Left hindlimb (tissue), 1 donor: ENCODE data around the gene BASP1.
"Not testable (repeated sequence)": the region's sequence is repeated elsewhere in the genome, so short reads cannot be mapped to it uniquely, and the experiment has no call there.

Source experiments
- DNase-seq: peaks from one replicate; pipeline ENCODE4 v3.0.0-alpha.2; 2018

The BASP1 gene

DNA sequence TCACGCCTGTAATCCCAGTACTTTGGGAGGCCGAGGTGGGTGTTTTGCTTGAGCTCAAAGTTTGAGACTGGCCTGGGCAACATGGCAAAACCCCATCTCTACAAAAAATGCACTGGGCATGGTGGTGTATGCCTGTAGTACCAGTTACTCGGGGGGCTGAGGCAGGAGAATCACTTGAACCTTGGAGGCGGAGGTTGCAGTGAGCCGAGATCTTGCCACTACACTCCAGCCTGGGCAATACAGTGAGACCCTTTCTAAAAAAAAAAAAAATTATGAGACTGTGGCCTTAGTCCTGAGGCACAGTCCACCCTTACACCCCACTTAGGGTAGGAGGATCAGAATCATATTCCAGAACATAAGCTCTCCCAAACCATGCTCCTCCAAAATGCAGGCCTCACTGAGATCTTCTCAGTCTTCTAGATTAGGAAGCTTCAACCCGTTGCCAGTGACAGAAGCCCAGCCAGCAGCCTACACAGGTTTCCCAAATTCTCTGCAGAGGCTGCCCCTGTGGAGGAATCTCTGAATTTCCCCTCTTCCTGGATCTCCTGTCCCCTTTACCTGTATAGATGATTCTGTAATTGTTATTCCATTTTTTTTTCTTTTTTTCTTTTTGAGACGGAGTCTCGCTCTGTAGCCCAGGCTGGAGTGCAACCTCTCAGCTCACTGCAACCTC lies 77.3 kb downstream of the BASP1 start:
- DNase-seq: no peak

DNA sequence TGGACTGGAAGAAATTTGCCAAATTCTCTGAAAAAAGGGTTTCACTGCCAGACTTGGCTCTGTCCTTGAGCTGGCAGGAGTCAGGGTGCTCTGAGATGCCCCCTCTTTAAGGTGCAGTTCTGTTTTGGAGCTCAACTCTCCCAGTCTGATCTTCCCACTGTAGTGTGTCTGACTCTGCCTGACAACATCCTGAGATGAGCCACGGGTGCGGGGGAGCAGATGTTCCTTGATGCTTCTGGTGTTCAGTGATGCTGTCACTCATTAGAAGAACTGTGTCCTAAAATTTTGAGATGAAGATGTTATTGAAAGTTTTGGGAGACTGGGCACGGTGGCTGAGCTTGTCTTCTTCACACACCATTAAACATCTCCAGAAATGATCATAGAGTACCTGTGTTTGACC lies 78.2 kb downstream of the BASP1 start:
- DNase-seq: no peak

DNA sequence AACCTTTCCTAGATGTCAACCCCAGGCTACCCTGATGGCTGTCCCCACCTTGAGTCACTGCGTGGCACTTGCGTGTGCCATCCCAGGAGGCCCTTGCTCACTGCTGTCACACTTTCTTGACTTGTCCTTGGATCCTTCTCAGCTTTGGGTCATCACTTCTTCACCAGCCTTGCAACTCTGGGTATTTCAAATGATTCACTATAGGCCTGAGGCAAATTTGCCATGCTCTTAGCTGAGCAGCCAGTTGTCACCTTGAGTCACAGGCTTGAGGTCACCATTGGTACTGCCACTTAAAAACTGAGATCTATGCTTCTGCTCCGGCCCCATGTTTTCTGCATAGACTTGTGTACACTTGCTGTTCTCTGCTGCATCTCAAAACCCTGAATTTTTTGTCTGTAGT lies 84.7 kb downstream of the BASP1 start:
- DNase-seq: no peak

DNA sequence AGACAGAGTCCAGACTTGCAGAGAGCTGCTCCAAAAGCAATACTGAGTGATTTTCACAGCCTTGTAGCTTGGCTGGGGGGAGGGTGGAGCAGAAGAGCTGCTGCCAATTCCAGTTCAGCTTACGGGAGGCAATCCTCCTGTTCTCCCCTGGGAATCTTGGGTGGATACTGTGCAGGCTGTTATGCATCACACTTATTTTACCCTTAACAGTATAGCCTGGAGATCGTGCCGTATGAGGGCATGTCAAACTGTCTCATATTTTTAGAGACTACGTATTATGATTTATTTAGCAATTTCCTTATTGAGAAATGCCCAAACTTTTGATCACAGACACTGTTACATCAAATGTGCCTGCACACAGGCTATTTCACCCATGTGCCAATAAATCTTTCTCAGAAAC lies 85.2 kb downstream of the BASP1 start:
- DNase-seq: no peak

DNA sequence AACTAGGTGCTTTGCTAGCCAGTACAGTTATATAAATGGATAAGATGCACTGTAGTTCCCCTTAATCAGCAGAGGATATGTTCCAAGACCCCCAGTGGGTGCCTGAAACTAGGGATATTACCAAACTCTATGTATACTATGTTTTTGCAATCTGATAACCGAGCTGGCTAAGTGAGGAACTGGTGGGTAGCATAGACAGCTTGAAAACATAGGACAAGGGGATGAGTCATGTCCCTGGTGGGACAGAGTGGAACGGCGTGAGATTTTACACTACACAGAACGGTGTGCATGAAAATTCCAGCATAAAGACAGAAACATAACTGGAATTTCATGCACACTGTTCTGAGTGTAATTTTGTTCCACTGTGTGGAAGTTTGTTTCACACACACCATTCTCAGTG lies 86.9 kb downstream of the BASP1 start:
- no peak for DNase-seq

DNA sequence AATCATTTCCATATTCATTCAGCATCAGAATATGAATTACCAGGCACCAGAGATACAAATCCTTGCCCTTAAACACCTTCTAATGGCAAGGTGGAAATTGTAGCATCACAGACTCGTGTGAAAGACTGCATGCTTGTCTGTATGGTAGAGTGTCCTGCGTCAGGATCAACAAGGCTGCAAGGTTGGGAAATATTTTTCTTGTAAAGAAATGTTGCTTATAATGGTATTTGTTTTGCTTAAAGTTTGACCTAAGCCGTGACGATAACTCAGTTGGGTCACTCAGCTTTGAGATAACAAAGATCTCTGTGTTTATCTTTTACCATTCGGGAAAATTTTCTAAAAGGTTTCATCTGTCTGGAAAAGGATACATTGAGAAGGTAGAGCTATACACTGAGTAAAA lies 87.6 kb downstream of the BASP1 start:
- DNase-seq: no peak

DNA sequence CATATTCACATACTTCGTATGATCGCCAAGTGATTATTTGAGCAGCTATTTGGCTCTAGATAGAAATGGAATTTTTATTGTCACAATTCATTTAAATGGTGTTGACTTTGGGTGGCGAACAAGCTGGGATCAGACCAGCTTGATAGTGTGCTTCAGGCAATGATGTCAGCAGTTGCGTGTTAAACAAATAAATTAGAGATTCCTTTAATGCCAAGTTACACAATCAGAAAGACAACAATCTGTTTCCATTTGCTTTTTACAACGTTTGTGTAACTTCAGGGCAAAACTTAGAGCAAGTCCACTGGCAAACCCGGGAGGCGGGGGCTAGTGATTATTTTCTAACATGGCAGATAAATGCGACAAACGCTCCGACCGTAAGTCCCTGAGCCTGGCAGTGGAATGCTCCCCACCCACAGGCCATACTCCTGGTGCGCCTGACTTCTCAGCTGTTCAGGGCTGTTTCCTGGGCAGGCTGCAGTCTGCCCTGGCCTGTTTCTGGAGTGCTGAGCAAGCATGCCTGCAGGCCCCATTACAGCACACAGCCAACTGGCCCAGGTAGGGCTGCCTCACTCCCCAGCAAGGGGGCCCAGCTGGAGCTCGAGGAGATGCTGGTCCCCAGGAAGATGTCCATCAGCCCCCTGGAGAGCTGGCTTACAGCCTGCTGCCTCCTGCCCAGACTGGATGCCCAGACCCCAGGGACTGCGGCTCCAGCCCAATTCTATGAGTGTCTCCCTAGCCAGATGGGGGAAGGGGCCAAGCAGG lies 88.7 kb downstream of the BASP1 start:
- DNase-seq: no peak

DNA sequence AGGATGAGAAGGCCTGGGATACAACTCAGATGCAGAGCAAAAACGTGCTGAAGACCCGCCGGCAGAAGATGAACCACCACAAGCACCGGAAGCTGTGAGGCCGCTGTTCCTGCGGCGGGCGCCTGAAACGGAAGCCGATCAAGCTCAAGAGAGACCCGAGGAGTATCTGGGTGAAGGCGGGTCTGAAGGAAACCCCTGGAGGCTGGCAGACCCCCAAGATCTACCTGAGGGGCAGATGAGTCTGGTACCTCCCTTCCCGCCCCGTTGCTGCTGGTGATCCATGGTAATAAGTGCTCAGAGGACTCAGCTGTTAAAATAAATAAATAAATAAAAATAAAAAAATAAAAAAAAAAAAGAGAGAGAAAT lies 89.3 kb downstream of the BASP1 start:
- DNase-seq: no peak

DNA sequence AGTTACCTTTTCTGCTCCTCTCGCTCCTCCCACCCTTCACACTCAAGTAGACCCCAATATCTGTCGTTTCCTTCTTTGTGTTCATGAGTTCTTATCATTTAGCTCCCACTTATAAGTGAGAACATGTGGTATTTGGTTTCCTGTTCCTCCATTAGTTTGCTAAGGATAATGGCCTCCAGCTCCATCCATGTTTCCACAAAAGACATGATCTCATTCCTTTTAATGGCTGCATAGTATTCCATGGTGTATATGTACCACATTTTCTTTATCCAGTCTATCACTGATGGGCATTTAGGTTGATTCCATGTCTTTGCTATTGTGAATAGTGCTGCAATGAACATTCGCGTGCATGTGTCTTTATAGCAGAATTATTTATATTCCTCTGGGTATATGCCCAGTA lies 90.0 kb downstream of the BASP1 start:
- DNase-seq: not testable (repeated sequence)

DNA sequence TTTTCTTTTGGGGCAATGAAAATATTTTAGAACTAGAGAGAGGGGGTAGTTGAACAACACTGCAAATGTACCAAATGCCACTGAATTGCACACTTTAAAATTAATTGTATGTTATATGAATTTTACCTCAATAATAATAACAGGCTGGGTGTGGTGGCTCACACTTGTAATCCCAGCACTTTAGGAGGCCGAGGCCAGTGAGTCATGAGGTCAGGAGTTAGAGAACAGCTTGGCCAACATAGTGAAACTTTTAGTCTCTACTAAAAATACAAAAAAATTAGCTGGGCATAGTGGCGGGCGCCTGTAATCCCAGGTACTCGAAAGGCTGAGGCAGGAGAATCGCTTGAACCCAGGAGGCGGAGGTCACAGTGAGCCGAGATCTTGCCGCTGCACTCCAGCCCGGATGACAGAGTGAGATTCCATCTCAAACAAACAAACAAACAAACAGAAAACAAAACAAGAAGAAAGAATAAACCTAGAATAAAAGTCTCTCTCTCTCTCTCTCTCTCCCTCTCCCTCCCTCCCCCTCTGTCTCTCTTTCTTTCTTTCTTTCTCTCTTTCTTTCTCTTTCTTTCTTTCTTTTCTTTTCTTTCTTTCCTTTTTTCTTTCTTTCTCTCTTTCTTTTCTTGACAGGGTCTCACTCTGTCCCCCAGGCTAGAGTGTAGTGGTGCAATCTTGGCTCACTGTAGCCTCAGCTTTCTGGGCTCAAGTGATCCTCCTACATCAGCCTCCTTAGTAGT lies 91.1 kb downstream of the BASP1 start:
- DNase-seq: no peak

DNA sequence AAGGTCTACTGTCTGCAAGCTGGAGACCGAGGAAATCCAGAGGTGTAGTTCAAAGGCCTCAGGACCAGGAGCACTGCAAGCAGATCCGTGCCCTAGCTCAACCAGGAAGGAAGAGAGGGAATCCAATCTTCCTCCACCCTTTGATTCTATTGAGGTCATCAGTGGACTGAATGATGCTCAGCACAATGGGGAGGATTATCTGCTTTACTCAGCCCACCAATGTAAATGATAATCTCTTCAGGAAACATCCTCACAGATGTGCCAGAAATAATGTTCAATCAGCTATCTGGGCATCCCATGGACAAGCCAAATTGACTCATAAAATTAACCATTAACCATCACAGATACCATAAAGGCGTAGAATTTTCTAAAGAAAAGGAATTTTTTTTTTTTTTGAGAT lies 92.0 kb downstream of the BASP1 start:
- no peak for DNase-seq

DNA sequence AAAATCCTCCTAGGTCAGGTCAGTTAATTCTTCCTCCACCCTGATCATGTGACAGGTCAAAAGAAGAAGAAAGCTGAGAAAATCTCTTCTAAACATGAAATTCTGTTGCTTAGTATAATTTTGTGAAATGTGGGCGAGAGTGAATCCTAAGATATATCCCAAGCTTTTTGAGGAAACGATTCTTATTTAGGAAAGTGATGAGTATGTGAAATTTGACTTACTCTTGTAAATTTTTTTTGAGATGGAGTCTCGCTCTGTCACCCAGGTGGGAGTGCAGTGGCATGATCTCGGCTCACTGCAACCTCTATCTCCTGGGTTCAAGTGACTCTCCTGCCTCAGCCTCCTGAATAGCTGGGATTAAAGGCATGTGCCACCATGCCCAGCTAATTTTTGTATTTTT lies 93.1 kb downstream of the BASP1 start:
- DNase-seq: not testable (repeated sequence)

DNA sequence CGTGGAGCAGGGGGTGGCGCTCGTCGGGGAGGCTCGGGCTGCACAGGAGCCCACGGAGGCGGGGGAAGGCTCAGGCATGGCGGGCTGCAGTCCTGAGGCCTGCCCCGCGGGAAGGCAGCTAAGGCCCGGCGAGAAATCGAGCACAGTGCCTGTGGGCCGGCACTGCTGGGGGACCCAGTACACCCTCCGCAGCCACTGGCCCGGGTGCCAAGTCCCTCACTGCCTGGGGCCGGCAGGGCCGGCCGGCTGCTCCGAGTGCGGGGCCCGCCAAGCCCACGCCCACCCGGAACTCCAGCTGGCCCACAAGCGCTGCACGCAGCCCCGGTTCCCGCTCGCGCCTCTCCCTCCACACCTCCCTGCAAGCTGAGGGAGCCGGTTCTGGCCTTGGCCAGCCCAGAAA lies 94.4 kb downstream of the BASP1 start:
- DNase-seq: not testable (repeated sequence)

DNA sequence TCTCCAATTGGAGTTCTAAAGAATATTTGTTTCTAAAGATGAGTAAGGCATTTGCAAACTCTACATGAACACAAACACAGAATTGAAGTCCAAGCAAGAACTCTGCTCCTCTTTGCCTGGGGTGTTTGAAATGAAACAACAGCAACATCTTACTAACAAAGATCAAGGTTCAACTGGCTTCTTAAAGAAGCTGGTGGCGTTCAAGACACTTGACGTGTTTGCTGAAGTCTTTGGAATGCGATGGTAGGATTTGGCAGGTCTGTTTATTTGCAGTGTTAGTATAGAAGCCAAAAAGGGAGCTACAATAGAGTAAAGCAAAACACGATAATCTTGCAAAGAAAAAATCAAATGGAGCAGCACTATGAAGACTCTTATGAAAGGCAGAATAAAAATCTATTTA lies 94.9 kb downstream of the BASP1 start:
- DNase-seq: no peak

DNA sequence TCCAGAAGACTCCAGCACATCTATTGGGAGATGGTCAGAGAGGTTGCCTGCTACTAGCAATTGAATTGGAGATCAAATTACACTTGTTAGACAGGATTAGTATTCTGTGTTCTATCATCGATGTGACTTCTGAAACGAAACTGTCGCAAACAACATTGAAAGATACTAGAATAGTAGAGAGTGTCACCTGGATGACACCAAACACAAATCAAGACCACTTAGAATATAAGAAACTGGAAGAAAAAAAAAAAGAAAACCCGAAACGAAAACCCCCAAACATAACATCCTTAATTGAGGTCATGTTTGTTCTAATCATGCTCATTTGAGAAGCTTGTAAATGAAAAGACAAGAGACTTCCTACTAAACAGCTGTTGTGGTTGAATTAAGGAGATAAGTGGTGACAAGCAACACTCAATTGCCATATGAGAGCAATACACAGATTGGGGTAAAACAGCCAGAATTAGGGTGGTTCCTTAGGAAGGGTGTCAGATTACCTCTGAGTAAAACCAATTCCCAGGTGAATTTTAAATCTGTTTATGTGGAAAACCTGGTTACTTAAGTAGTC lies 97.6 kb downstream of the BASP1 start:
- DNase-seq: no peak

DNA sequence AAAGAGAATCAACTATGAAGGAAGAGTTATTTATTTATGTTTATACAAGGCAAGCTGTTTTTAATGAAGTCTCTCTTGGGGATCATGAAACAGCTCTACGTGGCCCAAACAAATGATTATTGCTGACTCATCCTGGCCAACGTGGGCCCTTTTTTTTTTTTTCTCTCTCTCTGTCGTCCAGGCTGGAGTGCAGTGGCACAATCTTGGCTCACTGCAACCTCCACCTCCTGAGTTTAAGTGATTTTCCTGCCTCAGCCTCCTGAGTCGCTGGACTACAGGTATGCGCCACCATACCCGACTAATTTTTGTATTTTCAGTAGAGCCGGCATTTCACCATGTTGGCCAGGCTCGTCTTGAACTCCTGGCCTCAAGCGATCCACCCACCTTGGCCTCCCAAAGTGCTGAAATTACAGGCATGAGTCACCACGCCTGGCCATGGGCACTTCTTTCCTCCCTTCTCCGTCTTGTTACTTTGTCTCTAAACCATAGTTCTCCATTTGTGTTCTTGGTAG lies 98.3 kb downstream of the BASP1 start:
- DNase-seq: no peak

DNA sequence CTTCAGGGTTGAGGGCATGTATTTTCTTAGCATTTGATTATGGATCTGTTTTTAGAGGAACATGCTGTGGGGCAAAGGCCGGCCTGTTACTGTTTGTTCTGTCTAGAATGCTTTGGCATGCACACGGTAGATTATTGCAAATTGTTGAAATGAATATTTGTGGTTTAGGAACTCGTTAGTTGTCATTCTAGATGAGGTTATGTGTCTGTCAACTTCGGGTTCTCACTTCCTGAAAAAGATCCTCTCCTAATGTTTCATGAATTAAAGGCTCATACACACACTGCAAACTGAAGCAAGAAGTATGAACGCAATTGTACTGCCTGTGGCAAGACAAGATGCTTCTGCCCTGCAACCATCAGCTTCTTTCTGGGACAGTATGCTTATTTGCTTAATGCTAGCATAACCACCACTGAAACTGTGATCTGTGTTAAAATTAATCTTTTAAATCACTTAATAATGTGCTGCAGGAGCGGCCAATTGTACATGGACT lies 99.6 kb downstream of the BASP1 start:
- no peak for DNase-seq

DNA sequence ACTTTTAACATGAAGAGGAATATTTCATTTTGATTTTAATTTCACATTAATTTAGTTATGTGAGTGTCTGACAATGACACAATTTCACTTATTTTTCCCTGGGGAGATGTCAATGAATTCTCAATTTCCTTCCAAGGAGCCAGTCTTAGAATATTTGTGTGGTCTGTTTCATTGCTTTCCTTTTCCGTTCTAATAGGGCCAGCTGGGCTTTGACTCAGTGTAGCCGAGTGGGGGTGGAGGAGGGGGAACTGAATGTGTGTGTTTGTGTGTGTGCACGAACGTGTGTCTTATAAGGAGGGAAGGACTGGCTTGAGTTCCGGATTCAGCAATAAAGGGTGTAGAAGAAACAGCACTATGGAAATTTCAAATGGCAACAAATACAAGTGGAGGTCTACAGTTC lies 100.0 kb downstream of the BASP1 start:
- no peak for DNase-seq

DNA sequence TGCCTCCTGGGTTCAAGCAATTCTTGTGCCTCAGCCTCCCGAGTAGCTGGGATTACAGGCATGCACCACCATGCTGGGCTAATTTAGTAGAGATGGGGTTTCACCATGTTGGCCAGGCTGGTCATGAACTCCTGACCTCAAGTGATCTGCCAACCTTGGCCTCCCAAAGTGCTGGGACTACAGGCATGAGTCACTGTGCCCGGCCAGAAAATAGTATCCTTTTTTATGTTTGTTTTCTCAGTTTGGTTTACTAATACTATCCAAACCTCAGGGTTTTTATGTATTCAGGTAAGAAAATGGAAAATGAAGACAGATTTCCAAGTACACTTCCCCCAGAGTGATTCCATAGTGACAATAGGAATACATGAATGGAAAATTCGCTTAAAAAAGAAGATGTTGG lies 101.7 kb downstream of the BASP1 start:
- not testable (repeated sequence) for DNase-seq

DNA sequence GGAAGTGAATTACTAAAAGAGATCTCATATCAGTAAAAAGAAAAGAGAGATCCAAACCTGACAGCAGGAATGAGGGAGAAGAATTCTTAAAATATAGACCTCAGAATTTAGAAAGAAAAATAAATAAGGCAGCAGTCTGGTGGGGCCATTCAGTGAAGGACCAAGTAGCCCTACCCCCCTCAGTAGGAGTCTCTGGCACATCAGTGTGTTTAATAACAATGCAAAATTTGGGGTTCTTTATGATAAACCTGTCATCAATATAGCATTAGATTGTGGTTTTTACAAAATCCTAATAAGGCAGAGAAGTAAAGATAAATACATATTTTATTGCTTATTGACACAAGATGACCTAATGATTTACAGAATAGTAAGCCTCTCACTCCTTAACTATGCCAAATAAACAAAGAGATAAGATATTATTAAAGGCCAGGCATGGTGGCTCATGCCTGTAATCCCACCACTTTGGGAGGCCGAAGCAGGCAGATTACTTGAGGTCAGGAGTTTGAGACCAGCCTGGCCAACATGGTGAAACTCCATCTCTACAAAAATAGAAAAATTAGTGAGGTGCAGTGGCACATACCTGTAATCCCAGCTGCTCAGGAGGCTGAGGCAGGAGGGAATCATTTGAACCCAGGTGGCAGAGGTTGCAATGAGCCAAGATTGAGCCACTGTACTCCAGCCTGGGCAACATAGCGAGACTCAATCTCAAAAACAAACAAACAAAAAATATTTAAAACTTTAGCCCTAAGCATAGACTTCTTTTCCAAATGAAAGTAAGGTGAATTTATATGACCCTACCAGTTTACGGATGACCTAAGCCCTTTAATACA lies 108.6 kb downstream of the BASP1 start:
- no peak for DNase-seq
